Measurements from ENCODE around the gene ZNF765.
"Not testable (repeated sequence)": the region's sequence is repeated elsewhere in the genome, so short reads cannot be mapped to it uniquely, and the experiment has no call there.

DNA sequence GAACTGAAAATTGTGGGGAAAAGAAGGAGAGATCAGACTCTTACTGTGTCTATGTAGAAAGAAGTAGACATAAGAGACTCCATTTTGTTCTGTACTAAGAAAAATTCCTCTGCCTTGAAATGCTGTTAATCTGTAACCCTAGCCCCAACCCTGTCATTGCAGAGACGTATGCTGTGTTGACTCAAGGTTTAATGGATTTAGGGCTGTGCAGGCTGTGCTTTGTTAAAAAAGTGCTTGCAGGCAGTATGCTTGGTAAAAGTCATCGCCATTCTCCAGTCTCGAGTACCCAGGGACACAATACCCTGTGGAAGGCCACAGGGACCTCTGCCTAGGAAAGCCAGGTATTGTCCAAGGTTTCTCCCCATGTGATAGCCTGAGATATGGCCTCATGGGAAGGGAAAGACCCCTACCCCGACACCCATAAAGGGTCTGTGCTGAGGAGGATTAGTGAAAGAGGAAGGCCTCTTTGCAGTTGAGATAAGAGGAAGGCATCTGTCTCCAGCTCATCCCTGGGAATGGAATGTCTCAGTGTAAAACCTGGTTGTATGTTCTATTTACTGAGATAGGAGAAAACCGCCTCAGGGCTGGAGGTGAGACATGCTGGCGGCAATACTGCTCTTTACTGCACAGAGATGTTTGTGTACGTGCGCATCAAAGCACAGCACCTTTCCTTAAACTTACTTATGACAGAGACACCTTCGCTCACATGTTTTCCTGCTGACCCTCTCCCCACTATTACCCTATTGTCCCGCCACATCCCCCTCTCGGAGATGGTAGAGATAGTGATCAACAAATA is 25.8 kb downstream of the ZNF765 start:
- not testable (repeated sequence) for TF ChIP-seq JUND (IDR thresholded peaks at IDR 0.05); SIN3A (IDR thresholded peaks at IDR 0.05; ENCODE audit: low read depth); EGR1 (IDR thresholded peaks at IDR 0.05; ENCODE audit: low read depth); FOSL1 (IDR thresholded peaks at IDR 0.05; ENCODE audit: low read depth); POLR2AphosphoS5 (IDR thresholded peaks at IDR 0.05; ENCODE audit: low read depth, low read length); POLR2A (IDR thresholded peaks at IDR 0.05; ENCODE audit: borderline replicate concordance, extremely low read depth, insufficient read depth, insufficient read length); ZNF274 (IDR thresholded peaks at IDR 0.05; ENCODE audit: low read depth, low read length); CEBPB (IDR thresholded peaks at IDR 0.05; ENCODE audit: low read depth); EZH2phosphoT487 (IDR thresholded peaks at IDR 0.05; ENCODE audit: borderline replicate concordance); ZFX (IDR thresholded peaks at IDR 0.05)
- TF ChIP-seq, protein P1, sequence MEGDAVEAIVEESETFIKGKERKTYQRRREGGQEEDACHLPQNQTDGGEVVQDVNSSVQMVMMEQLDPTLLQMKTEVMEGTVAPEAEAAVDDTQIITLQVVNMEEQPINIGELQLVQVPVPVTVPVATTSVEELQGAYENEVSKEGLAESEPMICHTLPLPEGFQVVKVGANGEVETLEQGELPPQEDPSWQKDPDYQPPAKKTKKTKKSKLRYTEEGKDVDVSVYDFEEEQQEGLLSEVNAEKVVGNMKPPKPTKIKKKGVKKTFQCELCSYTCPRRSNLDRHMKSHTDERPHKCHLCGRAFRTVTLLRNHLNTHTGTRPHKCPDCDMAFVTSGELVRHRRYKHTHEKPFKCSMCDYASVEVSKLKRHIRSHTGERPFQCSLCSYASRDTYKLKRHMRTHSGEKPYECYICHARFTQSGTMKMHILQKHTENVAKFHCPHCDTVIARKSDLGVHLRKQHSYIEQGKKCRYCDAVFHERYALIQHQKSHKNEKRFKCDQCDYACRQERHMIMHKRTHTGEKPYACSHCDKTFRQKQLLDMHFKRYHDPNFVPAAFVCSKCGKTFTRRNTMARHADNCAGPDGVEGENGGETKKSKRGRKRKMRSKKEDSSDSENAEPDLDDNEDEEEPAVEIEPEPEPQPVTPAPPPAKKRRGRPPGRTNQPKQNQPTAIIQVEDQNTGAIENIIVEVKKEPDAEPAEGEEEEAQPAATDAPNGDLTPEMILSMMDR (IDR thresholded peaks at IDR 0.05 in 2 of 3, conservative IDR thresholded peaks at IDR 0.05 in 1 of 3; ENCODE audit: borderline replicate concordance in 1 of 3, insufficient read depth in 1 of 3, low read depth in 2 of 3, low read length in 2 of 3), result not testable (repeated sequence)
- TF ChIP-seq, protein P2, sequence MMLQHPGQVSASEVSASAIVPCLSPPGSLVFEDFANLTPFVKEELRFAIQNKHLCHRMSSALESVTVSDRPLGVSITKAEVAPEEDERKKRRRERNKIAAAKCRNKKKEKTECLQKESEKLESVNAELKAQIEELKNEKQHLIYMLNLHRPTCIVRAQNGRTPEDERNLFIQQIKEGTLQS (IDR thresholded peaks at IDR 0.05), result not testable (repeated sequence)
- TF ChIP-seq, protein P3, sequence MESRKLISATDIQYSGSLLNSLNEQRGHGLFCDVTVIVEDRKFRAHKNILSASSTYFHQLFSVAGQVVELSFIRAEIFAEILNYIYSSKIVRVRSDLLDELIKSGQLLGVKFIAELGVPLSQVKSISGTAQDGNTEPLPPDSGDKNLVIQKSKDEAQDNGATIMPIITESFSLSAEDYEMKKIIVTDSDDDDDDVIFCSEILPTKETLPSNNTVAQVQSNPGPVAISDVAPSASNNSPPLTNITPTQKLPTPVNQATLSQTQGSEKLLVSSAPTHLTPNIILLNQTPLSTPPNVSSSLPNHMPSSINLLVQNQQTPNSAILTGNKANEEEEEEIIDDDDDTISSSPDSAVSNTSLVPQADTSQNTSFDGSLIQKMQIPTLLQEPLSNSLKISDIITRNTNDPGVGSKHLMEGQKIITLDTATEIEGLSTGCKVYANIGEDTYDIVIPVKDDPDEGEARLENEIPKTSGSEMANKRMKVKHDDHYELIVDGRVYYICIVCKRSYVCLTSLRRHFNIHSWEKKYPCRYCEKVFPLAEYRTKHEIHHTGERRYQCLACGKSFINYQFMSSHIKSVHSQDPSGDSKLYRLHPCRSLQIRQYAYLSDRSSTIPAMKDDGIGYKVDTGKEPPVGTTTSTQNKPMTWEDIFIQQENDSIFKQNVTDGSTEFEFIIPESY (IDR thresholded peaks at IDR 0.05; ENCODE audit: extremely low read depth, insufficient replicate concordance, low read length), result not testable (repeated sequence)
- TF ChIP-seq, protein P4, sequence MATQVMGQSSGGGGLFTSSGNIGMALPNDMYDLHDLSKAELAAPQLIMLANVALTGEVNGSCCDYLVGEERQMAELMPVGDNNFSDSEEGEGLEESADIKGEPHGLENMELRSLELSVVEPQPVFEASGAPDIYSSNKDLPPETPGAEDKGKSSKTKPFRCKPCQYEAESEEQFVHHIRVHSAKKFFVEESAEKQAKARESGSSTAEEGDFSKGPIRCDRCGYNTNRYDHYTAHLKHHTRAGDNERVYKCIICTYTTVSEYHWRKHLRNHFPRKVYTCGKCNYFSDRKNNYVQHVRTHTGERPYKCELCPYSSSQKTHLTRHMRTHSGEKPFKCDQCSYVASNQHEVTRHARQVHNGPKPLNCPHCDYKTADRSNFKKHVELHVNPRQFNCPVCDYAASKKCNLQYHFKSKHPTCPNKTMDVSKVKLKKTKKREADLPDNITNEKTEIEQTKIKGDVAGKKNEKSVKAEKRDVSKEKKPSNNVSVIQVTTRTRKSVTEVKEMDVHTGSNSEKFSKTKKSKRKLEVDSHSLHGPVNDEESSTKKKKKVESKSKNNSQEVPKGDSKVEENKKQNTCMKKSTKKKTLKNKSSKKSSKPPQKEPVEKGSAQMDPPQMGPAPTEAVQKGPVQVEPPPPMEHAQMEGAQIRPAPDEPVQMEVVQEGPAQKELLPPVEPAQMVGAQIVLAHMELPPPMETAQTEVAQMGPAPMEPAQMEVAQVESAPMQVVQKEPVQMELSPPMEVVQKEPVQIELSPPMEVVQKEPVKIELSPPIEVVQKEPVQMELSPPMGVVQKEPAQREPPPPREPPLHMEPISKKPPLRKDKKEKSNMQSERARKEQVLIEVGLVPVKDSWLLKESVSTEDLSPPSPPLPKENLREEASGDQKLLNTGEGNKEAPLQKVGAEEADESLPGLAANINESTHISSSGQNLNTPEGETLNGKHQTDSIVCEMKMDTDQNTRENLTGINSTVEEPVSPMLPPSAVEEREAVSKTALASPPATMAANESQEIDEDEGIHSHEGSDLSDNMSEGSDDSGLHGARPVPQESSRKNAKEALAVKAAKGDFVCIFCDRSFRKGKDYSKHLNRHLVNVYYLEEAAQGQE (IDR thresholded peaks at IDR 0.05; ENCODE audit: low read depth), result not testable (repeated sequence)

Measured in HCT116 (cell line).